Measurements from ENCODE around the gene OAS3.
"Not testable (repeated sequence)": the region's sequence is repeated elsewhere in the genome, so short reads cannot be mapped to it uniquely, and the experiment has no call there.

Gene OAS3

GRCh38 chr12:112927925-112928324, 10.3 kb upstream of the OAS3 start:
- DNase-seq: no peak

DNA sequence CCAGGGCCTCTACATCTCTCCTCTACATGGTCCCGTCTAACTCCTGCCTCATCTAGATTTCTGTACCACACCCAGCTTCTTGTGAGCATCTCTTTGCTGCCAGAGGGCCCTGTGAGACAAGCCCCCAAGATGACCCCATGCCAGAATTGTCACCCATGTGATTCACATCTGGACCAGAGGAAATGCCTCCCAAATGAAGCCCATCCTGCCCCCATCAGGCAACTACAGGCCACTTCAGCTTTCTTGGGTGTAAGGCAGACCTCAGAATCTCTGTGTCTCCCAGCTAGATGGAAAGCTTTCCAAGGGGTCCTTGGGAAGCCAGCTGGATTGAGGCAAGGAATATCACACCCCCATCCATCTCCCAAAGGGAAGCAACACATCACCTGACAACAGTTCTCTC, 9.3 kb upstream of the OAS3 start:
- no peak for DNase-seq

DNA sequence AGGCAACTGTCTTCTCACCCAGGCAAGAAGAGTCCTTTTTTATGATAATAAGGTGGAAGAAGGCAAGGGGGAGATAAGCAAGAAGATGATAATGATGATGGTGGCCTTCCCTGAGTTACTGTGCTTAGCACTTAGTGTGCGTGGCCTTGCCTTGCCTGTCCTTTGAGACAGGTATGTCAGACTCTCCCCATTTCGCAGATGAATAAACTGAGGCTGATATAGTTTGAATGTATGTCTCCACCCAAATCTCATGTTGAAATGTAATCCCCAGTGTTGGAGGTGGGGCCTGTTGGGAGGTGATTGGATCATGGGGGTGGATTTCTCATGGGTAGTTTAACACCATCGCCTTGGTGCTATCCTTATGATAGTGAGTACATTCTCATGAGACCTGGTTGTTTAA, 8.6 kb upstream of the OAS3 start:
- DNase-seq: no peak

DNA sequence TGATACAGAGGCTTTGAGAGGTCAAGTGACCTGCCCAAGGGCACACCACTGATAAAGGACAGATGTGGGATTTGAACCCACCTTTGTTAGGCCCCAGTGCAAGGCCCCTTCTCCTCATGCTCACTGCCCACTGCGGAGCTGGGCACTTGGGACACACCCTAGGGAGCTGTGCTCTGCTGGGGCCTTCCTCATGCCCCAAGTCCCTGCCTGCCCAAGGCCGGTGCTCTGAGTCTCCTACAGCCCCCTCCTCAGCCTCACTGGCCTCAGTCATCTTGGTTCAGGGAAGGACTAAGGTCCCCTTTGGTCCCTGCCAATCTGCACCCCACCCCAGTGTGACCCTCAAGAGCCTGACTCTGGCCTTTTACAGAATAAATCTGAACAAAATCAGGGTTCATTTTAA, 7.9 kb upstream of the OAS3 start:
- no peak for DNase-seq

DNA sequence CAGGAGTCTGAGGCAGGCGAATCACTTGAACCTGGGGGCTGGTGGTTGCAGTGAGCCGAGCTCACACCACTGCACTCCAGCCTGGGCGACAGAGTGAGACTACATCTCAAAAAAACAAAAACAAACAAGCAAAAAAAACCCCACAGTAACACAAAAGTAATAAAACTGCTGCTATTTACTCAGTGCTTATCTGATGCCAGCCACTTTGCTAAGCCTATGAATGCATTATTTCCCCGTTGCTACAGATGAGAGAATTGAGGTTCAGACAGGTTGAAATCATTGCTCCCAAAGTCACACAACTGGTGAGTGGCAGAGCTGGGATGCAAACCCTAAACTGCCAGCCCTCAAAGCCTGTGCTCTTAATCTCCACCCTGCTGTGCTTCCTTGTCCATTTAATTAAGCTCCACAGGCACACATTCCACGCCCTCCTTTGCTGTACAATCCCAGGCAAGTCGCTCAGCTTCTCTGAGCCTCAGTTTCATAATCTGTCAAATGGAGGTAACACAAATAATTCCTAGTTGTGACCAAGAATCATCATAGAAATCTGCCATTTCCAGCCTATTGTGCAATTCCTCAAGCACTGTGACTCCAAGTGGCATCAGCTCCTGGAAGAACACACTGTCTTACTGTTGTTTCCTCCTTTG, 5.7 kb upstream of the OAS3 start:
- no peak for DNase-seq

DNA sequence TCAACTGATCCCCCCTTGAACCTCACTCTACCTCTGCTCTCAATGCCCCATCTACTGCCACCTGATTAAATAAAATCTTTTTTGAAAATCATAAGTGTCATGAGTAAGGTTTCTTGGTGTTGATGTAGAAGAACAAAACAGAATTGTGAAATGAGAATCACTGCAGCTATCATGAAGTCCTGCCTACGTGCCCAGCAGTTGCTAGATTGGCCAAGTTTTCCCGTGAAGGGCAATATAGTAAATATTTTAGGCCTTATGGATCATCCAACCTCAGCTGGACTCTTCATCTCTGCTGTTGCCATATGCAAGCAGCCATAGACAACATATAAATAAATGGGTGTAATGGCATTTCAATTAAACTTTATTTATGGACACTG, 5.2 kb upstream of the OAS3 start:
- DNase-seq: no peak

DNA sequence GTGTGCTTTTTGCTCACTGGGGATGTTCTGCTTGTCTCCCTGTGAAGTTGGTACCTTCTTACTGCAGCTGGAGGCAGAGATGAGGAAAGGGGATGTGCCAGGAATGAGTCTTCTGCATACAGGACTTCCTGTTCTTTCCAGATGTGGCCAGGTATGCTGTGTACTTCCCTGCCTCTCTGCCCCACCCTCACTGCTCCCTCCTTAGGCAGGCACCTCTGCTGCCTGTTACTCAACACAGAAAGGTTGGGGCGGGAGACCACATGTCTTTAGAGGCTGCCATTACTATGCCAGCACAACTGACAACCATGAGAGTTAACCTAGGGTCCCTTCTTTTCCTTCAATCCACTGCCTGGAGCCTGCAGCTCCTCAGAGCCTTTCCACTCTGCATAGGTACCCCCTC, 2.0 kb upstream of the OAS3 start:
- DNase-seq: no peak

DNA sequence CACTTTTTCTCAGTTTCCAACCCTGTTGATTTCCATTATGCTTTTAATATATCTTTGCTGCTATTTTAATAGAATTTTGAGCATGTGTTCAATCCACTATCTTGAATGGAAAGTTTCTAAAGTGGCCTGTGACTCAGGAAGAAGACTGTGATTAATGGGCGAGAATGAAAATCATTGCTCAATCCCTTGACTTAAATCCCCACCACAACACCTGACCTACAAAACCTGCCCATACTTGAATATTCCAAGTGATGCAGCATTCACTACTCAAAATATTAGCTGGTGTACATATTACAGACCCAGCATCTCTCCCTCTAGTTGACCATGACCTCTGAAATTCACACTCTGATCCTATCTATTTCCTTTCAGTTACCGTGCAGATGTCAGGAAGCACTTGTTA, 1.3 kb upstream of the OAS3 start:
- DNase-seq: no peak

DNA sequence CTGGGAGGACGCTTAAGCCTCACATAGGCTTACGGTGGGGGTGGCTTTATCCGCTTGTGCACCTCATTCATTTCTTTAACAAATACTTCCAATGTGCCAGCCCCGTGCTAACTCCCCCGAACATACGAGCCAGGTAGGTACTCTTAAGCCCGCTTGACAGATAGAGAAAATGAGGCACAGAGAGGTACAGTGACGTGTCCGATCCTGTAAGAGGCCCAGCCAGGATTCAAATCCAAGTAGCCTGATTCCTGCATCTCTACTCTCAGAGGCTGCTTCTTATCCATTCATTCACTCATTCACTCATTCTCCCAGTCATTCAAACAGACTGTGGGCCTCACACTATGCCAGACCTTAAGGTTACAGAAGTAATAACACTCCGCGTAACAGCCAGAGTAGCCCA, 477 bp downstream of the OAS3 start:
- DNase-seq: no peak

DNA sequence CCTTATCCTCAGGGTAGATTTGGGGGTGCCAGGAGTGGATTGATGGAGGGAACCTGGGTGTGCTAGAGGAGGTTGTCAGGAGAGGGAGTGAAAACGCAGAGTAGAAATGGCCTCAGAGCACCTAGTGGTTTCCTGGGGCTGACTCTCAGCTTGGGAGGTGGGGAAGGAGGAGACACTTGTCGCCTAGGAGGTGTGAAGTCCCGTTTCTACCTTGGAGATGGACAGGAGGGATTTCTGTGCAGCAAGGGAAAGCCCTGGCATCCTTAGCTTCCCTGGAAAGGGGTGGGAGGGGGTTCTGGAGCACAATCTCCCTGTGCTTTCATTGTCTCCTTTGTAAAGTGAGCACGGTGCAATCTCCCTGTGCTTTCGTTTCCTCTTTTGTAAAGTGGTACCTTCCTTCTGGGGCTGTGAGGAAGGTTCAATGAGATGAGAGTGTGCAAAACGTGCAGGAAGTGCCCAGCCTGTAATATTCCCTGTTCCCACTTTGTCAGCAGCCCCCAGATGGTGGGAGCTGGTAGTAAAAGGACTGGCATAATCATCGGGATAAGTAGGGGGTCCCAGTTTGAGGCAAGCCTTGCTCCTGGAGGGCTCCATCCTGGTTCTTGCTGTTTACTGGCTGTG, 1.6 kb downstream of the OAS3 start:
- DNase-seq: no peak

DNA sequence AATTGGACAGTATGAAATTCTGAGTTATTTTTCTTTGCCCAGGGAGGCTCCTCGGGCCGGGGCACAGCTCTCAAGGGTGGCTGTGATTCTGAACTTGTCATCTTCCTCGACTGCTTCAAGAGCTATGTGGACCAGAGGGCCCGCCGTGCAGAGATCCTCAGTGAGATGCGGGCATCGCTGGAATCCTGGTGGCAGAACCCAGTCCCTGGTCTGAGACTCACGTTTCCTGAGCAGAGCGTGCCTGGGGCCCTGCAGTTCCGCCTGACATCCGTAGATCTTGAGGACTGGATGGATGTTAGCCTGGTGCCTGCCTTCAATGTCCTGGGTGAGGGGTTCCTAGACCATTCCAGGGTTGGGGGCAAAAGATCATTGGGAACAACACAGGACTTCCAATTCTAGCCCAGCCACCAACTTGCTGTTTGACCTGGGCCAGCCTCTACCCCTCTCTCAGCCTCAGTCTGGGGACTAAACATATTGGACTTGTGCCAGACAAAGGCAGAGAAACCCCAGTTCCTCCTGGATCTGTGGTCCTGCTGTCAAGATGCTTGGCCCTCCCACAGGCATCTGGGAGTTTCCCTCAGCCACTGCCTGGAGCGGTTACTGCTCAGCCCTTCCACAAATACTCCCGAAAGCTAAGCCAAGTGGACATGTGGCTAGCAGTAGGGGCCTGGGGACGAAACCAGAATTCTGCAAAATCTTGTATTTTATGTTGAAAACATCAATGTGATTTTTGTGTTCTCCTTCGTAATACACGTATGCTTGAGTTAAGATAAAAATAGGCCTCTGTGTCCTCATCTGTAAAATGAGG, 3.5 kb downstream of the OAS3 start:
- DNase-seq: no peak

DNA sequence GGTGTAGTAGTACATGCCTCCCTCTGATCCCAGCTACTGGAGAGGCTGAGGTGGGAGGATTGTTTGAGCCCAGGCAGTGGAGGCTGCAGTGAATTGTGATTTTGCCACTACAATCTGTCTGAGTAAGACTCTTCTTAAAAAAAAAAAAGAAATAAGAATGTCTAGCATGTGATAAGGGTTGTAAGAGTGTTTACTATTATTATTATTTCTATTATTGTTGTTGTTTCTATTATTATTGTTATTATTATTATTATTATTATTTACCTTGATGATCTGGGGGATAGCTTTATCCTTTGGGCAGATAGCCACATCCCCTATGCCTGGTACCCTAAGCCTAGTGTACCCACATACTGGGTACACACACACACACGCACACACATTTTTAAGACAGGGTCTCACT, 4.3 kb downstream of the OAS3 start:
- no peak for DNase-seq

GRCh38 chr12:112944024-112944690, 5.9 kb downstream of the OAS3 start:
- DNase-seq: no peak

GRCh38 chr12:112945515-112945914, 7.2 kb downstream of the OAS3 start:
- no peak for DNase-seq

GRCh38 chr12:112946236-112947000, 8.1 kb downstream of the OAS3 start:
- no peak for DNase-seq

DNA sequence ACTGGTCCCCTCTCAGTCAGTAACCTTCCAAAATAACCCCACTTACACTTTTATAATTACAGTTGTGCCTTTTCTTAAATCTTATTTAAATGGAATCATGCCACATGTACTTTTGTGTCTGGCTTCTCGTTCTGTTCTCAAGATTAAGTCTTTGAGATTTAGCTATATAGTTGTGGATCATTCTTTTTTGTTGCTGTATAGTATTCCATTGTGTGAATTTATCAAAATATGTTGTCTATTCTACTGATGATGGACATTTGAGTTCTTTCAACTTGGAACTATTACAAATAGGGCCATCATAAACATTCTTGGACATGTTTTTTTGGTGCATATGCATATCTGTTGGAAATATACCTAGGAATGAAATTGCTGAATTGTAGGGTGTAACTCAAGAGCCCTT, 9.0 kb downstream of the OAS3 start:
- no peak for DNase-seq

GRCh38 chr12:112947761-112948160, 9.5 kb downstream of the OAS3 start:
- DNase-seq: no peak

- DNase-seq: no peak
Measured at GRCh38 chr12:112948806-112949205, 10.5 kb downstream of the OAS3 start.

- no peak for DNase-seq
Measured at GRCh38 chr12:112950701-112951100, 12.4 kb downstream of the OAS3 start.

- not testable (repeated sequence) for DNase-seq
Measured at GRCh38 chr12:112957125-112957524, 18.9 kb downstream of the OAS3 start.

- no peak for DNase-seq
Measured at GRCh38 chr12:112961074-112961473, 22.8 kb downstream of the OAS3 start.

- DNase-seq: no peak
Measured at GRCh38 chr12:112961536-112961935, 23.3 kb downstream of the OAS3 start.

- no peak for DNase-seq
Measured at GRCh38 chr12:112962561-112962960, 24.3 kb downstream of the OAS3 start.

All from NCI-H748 treated with DMSO at 0.1 percent for 48 hours (cell line).